NCI-H460 (cell line): ENCODE measurements around the gene TTC21A. TPM values are rescaled to one million over a fixed set of nuclear protein-coding genes. Genes with fewer than 3 reads are reported as not detected.
"Not testable (repeated sequence)": the region's sequence is repeated elsewhere in the genome, so short reads cannot be mapped to it uniquely, and the experiment has no call there.

Experiments
- DNase-seq: peaks from one replicate; pipeline ENCODE4 v3.0.0-alpha.2; 2016; ENCODE audit warnings: low read depth; ENCODE audit errors: extremely low read depth
- total RNA-seq: library from RNA; depleted of rRNA; stranded (reverse); fragments of >200 nt; shearing (Covaris generic); gene quantifications from 2 replicates; pipeline ENCODE4 v1.2.3, GENCODE V29; 2014

TTC21A gene
- total RNA-seq, 1 experiment from 2014 or later: 1.2 TPM

DNA sequence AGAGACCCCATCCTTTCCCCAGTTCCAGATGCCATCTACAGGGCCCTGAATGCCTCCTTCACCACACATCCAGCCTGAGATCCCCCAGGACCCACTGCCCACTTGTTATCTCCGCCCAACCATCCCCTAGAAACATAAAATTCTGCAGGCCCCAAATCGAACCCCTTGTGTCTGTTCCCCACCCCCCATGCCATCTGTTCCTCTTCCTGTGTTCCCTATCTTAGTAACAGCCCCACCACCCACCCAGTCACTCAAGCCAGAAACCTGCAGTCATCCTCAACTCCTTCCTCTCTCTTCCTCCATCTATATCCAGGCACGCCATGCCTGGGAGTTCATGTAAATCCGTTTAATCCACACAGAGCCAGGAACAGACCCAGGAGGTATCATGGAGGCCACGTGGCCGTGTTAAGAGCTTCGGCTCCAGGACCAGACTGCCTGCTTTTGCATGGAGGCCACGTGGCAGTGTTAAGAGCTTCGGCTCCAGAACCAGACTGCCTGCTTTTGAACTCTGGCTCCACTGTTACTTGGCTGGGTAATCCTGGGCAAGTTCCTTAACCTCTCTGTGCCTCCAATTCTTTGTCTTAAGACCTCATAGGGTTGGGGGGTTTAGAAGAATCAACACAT is 41.1 kb downstream of the TTC21A start:
- no peak for DNase-seq

DNA sequence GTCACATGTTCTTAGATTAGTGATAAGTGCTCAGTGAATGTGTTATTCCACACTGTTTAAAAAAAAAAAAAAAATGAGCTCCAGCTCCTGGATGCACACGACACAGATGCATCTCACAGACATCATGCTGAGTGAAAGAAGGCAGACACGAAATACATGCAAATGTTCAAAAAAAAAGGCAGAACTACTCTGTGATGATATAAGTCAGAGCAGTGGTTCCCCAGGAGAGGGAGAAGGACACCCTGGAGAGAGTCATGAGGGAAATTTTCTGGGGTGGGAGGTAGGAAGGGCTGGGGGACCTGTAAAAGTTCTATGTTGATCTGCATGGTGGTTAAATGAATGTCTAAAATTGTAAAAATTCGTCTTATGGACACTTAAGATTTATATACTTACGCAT is 41.6 kb downstream of the TTC21A start:
- DNase-seq: no peak

DNA sequence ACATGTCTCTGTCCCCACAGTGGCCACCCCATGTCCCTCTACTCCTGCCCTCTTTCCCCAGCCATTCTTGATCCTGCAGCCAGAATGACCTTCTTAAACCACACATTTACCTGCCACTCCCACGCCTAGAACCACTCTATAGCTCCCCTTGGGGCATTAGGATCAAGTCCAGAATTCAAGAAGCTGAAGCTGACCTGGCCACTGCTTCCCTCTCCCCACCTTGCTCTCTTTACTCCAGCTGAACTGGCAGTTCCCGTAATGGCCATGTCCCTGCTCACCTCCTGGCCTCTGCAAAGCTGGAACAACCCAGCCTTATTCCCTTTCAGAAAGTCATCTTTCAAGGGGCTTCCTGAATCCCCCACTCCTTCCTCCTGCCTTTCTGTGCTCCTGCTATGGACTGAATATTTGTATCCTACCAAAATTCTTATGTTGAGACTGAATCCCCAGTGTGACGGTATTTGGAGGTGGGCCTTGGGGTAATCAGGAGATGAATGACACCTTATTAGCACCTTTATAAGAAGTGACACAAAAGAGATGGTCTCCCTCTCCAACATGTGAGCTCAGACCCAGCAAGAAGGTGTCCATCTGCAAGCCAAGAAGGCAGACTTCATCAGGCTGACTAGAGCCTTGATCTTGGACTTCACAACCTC is 42.1 kb downstream of the TTC21A start:
- DNase-seq: no peak

DNA sequence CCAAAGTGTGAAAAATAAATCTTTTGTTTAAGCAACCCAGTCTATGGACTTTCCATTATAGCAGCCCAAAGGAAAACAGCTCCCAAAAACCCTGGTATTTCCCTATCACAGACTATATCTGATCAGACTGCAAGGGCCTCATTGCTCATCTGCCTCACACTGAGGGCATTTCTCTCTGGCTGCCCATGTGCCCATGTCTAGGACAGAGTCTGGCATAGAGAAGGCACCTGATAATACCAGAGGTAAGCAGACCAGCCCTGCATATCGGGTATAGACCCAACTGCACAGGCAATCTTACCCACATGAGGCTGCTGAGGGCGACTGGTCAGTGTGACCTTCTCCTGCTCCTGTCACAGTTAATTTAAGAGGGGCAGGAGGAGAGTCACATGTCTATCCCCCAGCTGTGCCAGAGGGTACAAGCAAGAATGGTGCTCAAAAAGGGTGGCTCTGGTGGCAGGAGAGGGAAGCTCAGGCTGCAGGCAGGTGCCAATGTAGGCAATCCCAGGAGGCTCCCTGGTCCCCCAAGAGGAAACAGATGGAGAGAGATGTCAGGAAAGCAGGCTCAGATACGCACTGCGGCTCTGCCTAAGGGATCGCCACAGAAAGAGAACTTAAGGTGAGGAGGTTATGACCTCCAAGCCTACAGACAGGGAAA is 42.8 kb downstream of the TTC21A start:
- no peak for DNase-seq

DNA sequence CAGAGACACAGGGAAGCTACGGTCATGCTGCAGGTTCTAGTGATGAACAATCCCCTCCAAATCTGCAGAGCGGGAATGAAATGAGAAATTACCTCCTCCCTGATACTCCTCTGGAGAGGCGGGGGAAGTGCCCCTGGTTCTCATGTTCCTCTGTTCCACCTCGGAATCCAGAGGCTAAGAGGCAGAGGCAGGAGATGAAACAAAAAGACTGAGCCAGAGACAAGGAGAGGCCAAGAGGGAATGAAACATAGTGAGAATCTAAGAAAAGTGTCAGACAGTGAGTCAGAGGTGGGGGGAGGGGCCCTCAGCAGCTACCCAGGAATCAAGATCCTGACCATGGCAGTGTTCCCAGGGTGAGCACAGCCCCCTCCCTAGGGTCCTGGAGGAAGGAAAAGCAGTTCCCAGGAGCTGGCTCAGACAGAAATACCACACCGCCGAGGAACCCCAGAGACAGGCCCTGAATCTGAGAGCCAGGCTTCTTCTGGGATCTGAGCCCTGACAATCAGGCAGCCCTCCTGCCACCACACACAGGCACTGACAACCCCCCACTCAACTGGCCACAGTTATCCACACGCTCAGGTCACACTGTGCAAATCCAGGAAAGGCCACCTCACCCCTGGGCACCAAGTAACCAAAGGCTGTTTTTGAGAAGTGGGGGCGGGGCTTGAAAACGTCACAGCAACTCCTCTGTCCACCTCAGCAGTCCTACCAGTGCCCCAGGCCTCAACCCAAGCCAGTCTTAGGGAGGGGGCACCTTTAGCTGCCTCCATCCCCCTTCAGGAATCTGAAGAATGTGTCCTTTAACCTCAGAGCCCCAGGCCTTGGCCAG is 43.5 kb downstream of the TTC21A start:
- DNase-seq: no peak

DNA sequence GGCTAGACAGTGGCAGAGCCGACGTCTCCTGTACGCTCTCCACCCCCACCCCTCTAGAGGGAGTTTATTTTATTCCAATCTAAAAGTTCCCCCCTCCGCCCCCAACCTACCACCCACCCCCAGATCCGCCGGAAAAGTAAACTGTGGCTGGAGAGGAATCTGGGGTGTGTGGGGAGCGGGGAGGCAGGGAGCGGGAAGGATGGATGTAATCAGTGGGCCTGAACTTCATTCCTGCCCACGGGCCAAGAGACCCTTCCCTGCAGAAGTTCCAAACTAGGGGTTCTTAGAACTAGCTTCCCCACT is 46.4 kb downstream of the TTC21A start:
- DNase-seq: no peak

DNA sequence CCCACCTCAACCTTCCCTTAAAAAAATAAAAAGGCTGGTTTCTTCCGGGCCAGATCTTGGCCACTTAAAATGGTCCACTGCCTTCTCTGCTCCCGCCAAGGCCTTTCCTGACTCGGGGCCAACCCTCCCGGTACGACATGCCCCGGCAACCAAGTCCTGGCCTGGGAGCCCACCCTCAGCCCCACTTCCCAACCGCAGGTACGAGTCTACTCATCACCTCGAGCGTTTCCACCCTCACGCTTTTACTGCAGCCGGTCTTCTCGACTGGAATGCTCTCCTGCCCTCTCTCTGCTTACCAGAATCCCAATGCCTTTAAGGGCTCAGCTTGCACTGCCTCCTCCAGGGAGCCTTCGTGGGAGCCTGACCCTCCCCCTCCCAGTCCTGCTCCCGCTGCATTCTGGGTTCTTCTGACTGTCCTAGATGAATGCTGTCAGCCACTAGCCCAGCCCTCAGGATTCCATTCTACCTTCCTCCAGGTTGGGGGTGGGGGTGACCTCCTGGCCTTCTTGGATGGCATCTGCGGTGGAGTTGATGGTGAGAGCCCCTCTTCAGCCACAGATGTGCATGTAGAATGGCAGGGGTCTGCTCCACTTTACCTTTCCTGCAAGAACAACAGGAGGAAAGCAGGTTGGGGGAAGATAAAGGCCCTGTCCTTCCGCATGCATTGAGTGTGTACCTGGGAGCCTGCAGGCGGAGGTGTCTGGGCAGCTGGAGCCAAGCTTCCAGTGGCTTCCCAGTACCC is 47.0 kb downstream of the TTC21A start:
- no peak for DNase-seq

DNA sequence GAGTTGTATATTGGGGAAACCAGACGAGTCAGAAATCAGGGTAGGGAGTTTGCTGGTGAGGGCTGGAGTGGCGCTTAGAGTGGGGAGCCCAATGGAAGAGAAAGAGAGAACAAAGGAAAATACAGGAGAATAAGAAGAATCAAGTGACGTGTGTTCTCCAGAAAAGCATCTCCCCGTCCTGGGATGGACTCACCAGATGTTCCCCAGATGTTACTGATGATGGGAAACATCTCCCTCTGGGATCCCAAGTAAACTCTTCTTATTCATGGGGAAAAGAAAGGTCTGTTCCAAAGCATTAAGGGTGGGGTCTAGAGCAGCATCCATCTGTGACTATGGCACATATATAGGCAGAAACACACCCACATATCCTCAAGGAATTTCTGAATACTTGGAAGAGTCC is 48.9 kb downstream of the TTC21A start:
- no peak for DNase-seq

DNA sequence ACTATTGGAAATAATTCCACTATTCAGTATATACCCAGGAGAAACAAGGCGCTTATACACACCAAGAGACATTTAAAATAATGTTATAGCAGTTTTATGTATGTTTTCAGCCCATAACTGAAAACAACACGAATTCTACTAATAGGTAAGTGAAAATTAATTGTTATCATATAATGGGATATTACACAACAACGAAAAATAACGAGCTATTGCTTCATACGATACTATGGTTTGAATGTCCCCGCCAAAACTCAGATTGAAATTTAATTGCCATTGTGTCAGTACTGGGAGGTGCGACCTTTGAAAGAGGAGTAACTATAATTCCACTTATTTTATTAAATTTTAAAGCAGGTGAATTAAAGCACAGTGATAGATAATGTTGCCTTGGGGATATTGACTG is 49.9 kb downstream of the TTC21A start:
- DNase-seq: no peak

DNA sequence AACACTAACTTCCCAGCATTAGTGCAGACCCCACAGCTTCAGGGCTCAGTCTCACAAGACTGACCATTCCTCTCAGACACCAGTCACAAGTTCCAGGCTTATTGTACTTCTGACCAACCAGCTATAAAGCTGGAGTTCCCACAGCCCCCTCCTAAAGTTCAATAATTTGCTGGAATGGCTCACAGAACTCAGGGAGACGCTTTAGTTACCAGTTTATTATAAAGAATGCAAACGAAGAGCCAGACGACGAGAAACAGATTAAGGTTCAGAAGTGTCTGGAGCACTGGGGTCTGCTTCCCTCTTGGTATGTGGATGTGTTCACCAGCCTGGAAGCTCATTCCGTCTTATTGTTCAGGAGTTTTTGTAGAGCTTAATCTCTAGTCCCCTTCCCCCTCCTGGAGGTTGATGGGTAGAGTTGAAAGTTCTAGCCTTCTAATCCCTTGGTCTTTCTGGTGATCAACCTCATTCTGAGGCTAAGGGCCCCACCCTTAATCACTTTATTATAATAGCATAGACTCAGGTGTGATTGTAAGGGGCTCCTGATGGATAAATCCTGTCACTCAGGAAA is 50.8 kb downstream of the TTC21A start:
- no peak for DNase-seq

DNA sequence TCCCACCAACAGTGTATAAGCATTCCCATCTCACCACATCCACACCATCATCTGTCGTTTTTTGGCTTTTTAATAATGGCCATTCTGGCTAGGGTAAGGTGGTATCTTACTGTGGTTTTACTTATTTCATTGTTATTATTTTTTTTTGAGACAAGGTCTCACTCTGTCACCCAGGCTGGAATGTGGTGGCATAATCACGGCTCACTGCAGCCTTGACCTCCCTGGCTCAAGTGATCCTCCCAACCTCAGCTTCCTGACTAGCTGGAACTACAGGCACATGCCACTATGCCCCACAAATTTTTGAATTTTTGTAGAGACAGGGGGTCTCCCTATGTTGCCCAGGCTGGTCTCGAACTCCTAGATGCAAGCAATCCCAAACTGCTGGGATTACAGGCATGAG is 56.9 kb downstream of the TTC21A start:
- no peak for DNase-seq

DNA sequence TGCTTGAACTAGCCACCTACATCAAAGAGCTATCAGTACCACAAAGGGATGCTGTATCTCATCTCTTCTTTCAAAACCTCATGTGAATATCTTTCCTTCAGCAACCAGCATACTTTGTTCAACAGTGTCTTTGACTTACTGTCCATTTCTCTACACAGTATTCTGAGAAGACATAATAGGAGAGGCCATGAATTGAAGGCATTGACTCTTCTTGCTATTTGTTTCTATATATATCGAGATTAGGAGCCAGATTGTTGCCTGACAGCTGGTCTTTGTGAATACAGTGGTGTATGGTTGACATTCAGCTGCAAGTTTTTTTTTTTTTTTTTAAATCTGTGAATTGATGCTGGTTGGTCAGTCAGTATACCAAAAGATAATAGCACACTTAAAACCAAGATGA is 58.0 kb downstream of the TTC21A start:
- no peak for DNase-seq

DNA sequence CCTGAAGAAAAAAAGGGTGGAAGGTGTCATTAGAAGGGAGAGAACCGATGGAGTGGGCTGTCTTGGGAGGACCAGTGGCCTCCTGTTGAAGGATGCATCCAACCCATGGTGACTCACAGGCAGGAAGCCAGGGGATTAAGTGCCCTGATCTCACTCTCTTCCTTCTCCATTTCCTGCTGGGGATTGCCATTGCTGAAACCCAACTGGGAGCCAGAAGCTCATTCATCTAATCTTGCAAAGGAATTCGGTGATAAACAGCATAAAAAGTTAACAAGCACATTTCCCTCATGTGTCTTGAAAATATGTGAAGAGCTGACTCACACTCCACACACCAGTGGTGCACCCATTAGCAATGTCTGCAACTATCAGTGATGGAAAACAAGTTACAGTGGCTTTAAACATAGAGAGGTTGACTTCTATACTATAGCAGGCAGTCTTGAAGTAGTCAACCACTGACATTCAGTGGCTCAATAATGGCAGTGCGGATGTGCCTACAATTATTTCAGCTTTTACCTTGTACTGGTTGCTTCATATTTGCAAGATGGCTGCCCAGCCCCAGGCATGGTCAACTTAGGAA is 58.7 kb downstream of the TTC21A start:
- no peak for DNase-seq

DNA sequence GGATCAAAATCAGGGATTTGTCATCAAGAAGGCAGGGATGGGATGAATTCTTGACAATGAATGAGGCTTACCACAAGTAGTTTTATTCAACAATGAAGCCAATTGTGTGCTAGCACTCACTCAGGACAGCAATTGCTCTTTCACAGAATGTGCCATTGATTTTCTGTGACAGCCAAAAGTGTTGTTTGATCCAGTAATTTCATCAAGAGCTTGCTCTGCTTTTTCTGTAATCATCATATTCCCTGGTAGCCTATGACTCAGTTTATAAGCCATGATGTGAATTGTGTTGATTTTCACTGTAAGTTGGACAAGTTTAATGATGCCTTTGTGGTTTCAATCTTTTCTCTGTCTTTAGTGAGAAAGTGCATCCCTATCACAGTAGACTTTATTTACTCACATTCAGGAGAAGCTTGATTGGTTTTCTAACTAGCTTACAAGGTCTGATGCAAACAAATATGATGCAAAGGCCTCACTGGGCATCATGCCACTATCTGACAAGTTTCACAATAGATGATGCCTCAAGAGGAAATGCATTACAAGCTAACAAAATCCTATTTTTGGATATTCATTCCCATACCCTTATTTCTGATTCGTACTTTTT is 59.6 kb downstream of the TTC21A start:
- DNase-seq: peak; percentile 80

DNA sequence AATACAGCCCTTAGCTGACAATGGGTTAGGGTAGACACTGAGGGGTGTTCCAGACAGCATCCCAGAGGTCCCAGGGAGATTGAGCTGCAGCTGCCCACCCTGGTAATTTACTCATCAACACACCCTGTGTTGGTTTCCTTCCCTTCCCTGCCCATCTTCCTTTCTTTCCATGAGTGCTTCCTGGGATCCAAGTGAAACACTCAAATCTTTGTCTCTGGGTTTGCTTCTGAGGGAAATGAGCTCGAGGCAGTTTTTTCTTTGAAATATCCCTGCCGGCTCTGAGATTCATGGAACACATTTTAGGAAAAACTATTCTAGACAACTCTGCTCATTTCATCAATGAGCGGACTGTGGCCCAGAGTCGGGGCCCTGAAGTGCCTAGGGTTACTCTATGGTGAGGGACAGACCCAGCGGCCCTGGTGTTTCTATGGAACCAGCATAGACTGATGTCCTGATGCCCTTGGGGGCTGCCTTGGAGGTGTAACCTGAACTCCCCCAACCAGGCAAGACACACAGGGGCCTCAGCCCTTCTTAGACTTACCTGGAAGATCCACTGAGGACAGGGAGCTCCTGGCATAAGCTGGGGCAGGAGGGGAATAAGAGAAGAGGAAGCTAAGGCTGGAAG is 60.8 kb downstream of the TTC21A start:
- no peak for DNase-seq

DNA sequence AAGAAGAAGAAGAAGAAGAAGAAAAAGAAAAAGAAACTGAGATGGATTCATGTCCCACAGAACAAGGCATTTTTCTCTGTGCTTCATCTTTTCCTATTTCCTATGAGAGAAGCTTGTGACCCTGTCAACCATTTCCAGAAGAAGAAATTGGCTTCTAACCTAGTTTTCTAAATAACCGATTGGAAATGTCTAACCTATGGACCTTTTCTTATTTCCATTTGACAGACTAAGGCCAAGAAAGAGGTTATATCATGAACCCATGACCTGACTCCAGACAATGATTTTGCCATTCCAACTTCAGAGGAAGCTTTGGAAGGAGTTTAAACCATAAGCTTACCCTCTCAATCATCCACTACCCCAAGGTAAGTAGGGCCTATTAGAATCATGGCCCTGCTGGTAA is 62.2 kb downstream of the TTC21A start:
- DNase-seq: no peak

DNA sequence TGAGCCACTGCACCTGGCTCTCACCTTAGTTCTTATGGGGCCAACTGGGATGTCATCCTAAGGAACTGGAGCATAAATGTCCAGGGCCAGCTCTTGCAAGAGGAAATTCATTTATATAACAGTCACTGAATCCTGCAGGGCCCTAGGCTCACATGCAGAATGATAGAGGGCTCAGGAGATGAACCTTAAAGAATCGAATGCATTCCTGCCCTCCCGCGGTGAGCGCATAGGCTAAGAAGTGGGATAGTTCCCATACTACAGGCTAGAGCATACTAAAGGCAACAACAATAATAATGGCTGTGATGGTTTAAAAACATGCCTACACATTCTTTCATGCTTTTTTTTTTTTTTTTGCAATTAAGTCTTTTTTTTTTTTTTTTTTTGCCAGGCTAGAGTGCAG is 63.0 kb downstream of the TTC21A start:
- DNase-seq: no peak

DNA sequence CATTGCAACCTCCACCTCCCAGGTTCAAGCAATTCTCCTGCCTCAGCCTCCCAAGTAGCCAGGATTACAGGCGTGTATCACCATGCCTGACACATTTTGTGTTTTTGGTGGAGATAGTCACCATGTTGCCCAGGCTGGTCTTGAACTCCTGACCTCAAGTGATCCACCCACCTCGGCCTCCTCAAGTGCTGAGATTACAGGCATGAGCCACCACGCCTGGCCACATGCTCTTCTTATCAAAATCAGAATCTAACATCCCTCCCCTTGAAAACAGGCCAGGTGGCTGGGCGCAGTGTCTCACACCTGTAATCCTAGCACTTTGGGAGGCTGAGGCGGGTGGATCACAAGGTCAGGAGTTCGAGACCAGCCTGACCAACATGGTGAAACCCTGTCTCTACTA is 63.4 kb downstream of the TTC21A start:
- not testable (repeated sequence) for DNase-seq

DNA sequence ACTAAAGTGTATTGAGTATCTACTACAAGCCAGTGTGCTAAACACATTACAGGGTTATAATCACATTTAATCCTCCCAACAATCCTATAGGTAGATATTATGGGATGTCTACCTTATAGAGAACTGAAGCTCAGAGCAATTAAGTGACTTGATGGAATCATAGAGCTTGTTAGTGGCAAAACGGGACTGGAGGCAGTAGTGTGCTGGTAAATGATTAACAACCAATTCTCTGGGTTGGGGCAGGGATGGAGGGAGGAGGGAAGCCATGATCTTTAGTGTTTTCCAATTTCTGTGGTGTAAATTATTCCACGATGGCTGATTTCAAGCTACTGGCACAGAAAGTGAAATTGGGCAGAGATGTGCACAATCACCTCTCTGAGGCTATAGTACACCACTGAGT is 64.4 kb downstream of the TTC21A start:
- no peak for DNase-seq
